Right lobe of liver (tissue), 6 donors: ENCODE data around the gene OCRL. TPM values are rescaled to one million over a fixed set of nuclear protein-coding genes. Genes with fewer than 3 reads are reported as not detected.

Experiments used
- ATAC-seq, 4 donors: fragments of 200-7000 bp; cut with Tn5 transposase; one replicate each; pipeline ENCODE4 v1.9.1; 2020; ENCODE audit warnings: mild to moderate bottlenecking in 4 of 4, moderate library complexity in 4 of 4
- DNase-seq, 3 donors: peaks; one replicate each; pipeline ENCODE4 v3.0.0-alpha.2; 2020
- H3K27ac ChIP-seq, 3 donors: fragments of 200-600 bp; one replicate each; pipeline ENCODE4 v1.8.0; 2022
- H3K27me3 ChIP-seq, 2 donors: fragments of 200-600 bp; one replicate each; pipeline ENCODE4 v1.8.0; 2022
- H3K36me3 ChIP-seq, 4 donors: fragments of 200-600 bp; sonication (generic) in 1 of 4; one replicate each; pipeline versions ENCODE4 v1.5.1 to v1.8.0; 2017 to 2022; ENCODE audit warnings: control low read depth in 1 of 4
- H3K4me1 ChIP-seq, 4 donors: fragments of 200-600 bp; sonication (generic) in 1 of 4; one replicate each; pipeline versions ENCODE4 v1.5.1 to v1.8.0; 2017 to 2022; ENCODE audit warnings: control low read depth in 1 of 4
- H3K4me3 ChIP-seq, 3 donors: fragments of 200-600 bp; one replicate each; pipeline ENCODE4 v1.8.0; 2022
- H3K9me3 ChIP-seq, 4 donors: fragments of 200-600 bp; sonication (generic) in 1 of 4; one replicate each; pipeline versions ENCODE4 v1.5.1 to v1.8.0; 2017 to 2022; ENCODE audit warnings: control low read depth in 1 of 4
- CTCF ChIP-seq, 4 donors: fragments of 200-600 bp in 3 of 4; fragments of 450-650 bp in 1 of 4; IDR thresholded peaks; one replicate each; pipeline versions ENCODE4 v1.5.1 to v1.8.0; 2016 to 2022; ENCODE audit warnings: antibody characterized with exemption in 4 of 4, mild to moderate bottlenecking in 2 of 4
- POLR2A ChIP-seq: fragments of 450-650 bp; IDR thresholded peaks from one replicate; pipeline ENCODE4 v1.6.1; 2017; ENCODE audit warnings: antibody characterized with exemption, mild to moderate bottlenecking
- WGBS: methylation state at CpG from one replicate; pipeline ENCODE4 v1.1.6; 2018; ENCODE audit warnings: low coverage, low lambda C conversion rate; ENCODE audit not compliant: insufficient coverage; ENCODE audit errors: missing lambda C conversion rate; 5-methylcytosine and 5-hydroxymethylcytosine counted together
- intact Hi-C, 2 donors: fragments of 100-400 bp; cut with DNase I; formaldehyde crosslinking; loops; one replicate each; pipeline versions ENCODE4 v1.11.2 to v1.14.1; 2022
- total RNA-seq, 6 experiments: library from RNA; depleted of rRNA in 2 of 6; stranded (reverse); fragments of >200 nt in 2 of 6; fragmentation: NEBNext Ultra II Directional in 3 of 6; extraction: Animal tissue kit (Norgen Biotek cat#: 25700) in 3 of 6; gene quantifications; one replicate each; pipeline versions ENCODE4 v1.1.0 to v1.2.4, GENCODE V29; 2016 to 2023
- donor health status: DM: no; HTN: yes; CAD: no.
- donor health status: DM: no; HTN: no; CAD: no.
- donor health status: DM: no; HTN: no; CAD: no.
- donor health status: DM: no; HTN: yes; CAD: no.
- donor health status: DM: no; HTN: yes; CAD: no.

OCRL gene
- total RNA-seq, 6 experiments from 2014 or later, result 7.6 to 11.4 (median 8.8) TPM

GRCh38 chrX:129511689-129512088 lies 28.4 kb upstream of the OCRL start:
- no peak overlapping the region for H3K27ac ChIP-seq
- no peaks in the 10 kb centered on the region for H3K4me1 ChIP-seq
- TF ChIP-seq CTCF (IDR thresholded peaks at IDR 0.05), result no peak
- no peak for TF ChIP-seq POLR2A
- H3K4me3 ChIP-seq, result no peak overlapping the region
- peak in 3 of 4 donors; percentile 58 to 82 (median 69) for ATAC-seq
- no peaks in the 10 kb centered on the region for H3K9me3 ChIP-seq
- intact Hi-C loops, result no loop called here
- no peaks in the 10 kb centered on the region for H3K27me3 ChIP-seq
- 39% methylated on average over 5 of the region's 5 CpGs for WGBS
- peaks cover 0 to 11% (median 4%) of the 10 kb centered on the region in 4 donors for H3K36me3 ChIP-seq
- DNase-seq, result no peak

- Histone ChIP-seq H3K27me3 (no peaks in the 10 kb centered on the region), H3K9me3 (no peaks in the 10 kb centered on the region), H3K27ac (peak overlapping the region in 2 of 3 donors; percentile 2 to 27), H3K4me1 (no peaks in the 10 kb centered on the region), H3K4me3 (no peak overlapping the region), H3K36me3 (peaks cover 0 to 4% (median under 1%) of the 10 kb centered on the region in 4 donors)
- WGBS, result 54% methylated on average over 2 of the region's 2 CpGs
- intact Hi-C loops, result no loop called here
- DNase-seq (no peak), ATAC-seq (no peak)
- TF ChIP-seq POLR2A (no peak), CTCF (IDR thresholded peaks at IDR 0.05) (no peak)
These were observed 27.6 kb upstream of the OCRL start for GRCh38 chrX:129512409-129512808.

GRCh38 chrX:129516402-129516801 lies 23.7 kb upstream of the OCRL start:
- no peaks in the 10 kb centered on the region for H3K4me1 ChIP-seq
- 62% methylated on average over 3 of the region's 3 CpGs for WGBS

GRCh38 chrX:129520151-129520550 lies 19.9 kb upstream of the OCRL start:
- no peak for DNase-seq
- H3K4me3 ChIP-seq, result no peak overlapping the region
- no peaks in the 10 kb centered on the region for H3K4me1 ChIP-seq
- no peaks in the 10 kb centered on the region for H3K36me3 ChIP-seq
- intact Hi-C loops, result no loop called here
- H3K9me3 ChIP-seq, result no peaks in the 10 kb centered on the region
- H3K27me3 ChIP-seq, result no peaks in the 10 kb centered on the region
- 33% methylated on average over 3 of the region's 3 CpGs for WGBS
- no peak for TF ChIP-seq POLR2A
- TF ChIP-seq CTCF (IDR thresholded peaks at IDR 0.05), result no peak
- ATAC-seq, result peak in 1 of 4 donors; percentile 7
- H3K27ac ChIP-seq, result peak overlapping the region in 1 of 3 donors; percentile 32

More at GRCh38 chrX:129516402-129516801, 23.7 kb upstream of the OCRL start:
- DNase-seq (no peak), ATAC-seq (no peak)
- H3K27me3 ChIP-seq, result no peaks in the 10 kb centered on the region
- intact Hi-C loops, result no loop called here
- H3K36me3 ChIP-seq, result no peaks in the 10 kb centered on the region
- no peaks in the 10 kb centered on the region for H3K9me3 ChIP-seq
- H3K4me3 ChIP-seq, result no peak overlapping the region
- no peak for TF ChIP-seq POLR2A
- no peak for TF ChIP-seq CTCF (IDR thresholded peaks at IDR 0.05)
- H3K27ac ChIP-seq, result no peak overlapping the region
